ENCODE measurements around the gene ANKRD16.
A peak's percentile ranks its signal among the peaks of the same experiment; 100 is the strongest.
"Not testable (repeated sequence)": the region's sequence is repeated elsewhere in the genome, so short reads cannot be mapped to it uniquely, and the experiment has no call there.

Gene ANKRD16

DNA sequence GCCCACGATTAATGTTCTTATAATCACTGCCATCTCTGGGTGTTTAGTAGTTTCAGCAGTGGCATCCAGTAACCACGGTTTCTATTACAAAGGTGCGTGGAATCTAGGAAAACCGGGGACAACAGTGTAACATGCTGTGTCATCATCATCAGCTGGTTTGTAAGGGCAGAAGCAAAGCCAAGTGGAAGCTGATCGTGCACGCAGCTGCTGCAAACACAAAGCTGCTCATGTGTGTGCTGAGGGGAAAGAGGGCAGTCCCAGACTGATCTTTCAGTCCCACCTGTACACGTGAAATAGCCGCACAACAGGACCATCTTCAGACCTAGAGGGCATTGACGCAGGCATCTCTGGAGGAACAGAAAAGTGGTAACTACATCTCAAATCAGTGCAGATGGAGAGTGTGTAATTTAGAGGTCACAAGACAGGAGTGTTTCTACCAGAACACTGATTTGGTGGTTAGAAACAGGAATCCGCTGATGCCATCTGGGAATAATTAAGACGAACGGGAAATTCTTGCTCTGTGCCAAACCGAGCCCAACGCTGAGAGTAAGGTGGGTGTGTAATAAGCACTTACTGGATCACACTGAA is 13.4 kb downstream of the ANKRD16 start:
- DNase-seq (ENCODE audit: low spot score): no peak

DNA sequence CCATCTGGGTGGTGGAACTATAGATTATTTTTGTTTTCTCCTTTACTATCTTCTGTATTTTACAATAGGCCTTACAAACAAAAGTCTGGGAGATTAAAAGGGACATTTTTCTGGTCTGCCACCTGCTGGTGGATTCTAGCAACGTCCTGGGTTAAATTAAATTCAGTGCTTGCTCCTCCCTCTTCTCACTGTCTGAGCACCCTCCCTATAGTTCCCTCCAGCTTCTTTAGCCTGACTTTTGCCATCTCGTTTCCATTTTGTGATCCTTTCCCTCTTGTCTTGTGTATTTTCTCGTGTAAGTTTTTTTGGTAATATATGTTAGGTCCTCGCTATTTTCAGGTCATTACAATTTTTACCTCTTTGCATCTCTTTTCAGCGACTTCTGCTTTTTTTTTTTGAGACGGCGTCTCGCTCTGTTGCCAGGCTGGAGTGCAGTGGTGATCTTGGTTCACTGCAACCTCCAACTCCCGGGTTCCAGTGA is 16.1 kb downstream of the ANKRD16 start:
- peak; percentile 86 for DNase-seq (ENCODE audit: low spot score)

DNA sequence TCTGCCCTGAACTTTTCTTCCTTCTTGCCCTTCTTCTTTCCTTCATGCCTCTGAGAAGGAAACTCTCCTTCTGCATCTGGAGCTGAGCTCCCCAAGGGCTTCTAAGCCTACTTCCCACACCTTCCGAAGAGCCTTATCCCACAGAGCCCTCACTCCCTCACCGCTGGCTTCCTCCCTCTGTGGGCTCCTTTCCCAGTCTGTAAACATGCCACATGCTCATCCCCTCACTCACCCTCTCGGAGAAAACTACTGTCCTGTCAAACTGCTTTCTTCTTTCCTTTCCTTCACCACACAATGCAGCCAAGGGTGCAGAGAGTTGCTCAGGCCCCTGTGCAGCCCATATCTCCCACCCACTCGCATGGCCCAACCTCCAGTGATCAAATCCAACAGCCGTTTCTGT is 18.1 kb downstream of the ANKRD16 start:
- no peak for DNase-seq (ENCODE audit: low spot score)

DNA sequence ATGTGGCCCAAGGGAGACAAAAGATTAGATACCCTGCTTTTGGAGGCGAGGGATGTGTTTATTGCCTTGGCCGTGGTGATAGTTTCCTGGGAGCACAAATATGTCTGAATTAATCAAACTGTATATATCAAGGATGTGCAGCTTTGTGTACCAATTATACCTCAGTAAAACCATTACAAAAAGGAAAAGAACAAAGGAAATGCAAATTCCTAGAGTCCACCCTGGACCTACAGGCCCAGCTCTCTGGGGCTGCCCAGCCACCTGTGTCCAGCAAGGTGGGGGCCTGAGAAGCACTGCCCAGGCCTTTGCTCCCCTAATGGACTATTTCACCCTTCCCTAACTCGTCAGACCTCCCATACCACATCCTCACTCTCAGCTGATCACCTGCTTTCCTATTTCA is 20.5 kb downstream of the ANKRD16 start:
- DNase-seq (ENCODE audit: low spot score): no peak

DNA sequence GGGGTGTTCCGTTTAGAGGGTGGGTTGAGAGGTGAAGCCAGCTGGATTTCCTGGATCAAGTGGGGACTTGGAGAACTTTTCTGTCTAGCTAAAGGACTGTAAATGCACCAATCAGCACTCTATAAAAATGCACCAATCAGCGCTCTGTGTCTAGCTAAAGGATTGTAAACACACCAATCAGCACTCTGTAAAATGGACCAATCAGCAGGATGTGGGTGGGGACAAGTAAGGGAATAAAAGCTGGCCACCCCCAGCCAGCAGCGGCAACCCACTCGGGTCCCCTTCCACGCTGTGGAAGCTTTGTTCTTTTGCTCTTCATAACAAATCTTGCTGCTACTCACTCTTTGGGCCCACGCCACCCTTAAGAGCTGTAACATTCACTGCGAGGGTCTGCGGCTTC is 21.3 kb downstream of the ANKRD16 start:
- DNase-seq (ENCODE audit: low spot score): not testable (repeated sequence)

DNA sequence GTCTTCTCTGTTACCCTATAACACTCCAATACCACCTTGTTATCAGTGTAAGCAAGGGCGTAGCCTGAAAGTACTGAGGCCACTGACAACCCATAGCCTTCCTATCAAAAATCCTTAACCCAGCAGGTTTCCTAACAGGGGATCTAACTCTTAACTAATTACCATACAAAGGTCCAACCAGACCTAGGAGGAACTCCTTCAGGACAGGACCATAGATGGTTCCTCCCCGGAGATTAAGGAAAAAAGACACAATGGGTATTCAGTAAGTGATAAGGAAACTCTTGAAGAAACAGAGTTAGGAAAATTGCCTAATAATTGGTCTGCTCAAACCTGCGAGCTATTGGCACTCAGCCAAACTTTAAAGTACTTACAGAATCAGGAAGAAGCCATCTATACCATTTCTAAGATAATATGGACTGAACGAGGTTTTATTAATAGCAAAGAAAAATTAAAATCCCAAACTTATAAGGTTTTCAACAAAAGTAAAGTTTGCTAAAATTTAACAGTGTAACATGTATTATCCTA is 22.5 kb downstream of the ANKRD16 start:
- not testable (repeated sequence) for DNase-seq (ENCODE audit: low spot score)

DNA sequence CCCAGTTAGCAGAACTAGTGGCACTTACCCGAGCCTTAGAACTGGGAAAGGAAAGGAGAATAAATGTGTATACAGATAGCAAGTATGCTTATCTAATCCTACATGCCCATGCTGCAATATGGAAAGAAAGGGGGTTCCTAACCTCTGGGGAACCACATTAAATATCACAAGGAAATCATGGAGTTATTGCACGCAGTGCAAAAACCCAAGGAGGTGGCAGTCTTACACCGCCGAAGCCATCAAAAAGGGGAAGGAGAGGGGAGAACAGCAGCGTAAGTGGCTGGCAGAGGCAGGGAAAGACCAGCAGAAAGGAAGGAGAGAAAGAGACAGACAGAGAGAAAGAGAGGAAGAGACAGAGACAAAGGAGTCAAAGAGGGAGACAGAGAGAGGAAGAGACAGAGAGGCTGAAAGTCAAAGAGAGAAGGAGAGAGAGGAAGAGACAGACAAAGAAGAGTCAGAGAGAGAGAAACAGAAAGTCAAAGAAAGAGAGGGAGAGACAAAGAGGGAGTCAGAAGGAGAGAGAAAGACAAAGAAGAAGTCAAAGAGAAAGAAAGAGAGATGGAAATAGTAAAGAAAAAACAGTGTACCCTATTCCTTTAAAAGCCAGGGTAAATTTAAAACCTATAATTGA is 23.1 kb downstream of the ANKRD16 start:
- DNase-seq (ENCODE audit: low spot score): not testable (repeated sequence)

DNA sequence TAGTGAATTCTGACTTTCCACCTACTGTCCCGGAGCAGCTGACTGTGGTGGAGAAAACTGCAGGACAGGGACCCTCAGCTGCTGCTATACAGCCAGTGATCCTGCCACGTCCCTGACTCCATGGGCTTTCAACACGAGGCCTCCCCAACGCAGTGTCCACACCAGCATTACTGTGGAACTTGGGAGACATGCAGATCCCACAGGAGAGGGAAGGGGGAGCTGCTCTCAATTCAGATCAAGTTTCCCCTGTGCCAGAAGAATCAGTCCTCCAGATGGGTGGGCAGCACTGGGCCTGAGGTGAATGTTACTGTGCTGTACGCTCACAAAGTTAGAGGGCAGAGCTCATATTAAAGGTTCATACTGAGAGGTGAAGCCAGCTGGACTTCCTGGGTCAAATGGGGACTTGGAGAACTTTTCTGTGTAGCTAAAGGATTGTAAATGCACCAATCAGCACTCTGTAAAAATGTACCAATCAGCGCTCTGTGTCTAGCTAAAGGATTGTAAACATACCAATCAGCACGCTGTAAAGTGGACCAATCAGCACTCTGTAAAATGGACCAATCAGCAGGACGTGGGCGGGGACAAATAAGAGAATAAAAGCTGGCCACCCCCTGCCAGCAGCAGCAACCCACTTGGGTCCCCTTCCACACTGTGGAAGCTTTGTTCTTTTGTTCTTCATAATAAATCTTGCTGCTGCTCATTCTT is 26.6 kb downstream of the ANKRD16 start:
- DNase-seq (ENCODE audit: low spot score): not testable (repeated sequence)

DNA sequence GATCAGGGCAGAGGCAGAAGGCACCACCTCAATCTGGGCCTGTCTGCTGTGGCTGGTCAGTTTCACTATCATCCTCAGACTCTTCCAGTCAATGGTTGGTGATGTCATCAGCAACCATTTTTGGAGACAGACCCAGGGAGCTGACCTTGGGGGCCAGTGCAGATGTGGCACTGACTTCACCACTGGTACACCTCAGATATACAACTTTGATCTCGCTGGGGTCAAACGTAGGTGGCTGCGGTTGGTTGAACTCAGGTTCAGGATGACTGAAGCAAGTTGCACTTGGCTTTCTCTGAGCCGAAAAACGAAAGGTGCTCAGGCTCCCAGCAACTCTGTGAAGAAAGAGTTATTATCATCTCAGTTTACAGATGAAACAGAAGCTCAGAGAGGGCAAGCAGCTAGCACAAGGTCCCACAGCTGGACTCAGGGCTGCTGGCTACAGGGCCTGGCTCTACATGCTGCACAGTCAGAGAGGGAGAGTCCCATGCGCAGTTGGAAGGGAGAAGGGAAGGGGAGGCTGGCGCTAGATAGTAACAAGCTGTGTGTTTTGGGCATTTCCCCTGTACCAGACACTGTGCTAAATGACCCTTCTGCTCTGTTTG is 27.2 kb downstream of the ANKRD16 start:
- DNase-seq (ENCODE audit: low spot score): no peak

DNA sequence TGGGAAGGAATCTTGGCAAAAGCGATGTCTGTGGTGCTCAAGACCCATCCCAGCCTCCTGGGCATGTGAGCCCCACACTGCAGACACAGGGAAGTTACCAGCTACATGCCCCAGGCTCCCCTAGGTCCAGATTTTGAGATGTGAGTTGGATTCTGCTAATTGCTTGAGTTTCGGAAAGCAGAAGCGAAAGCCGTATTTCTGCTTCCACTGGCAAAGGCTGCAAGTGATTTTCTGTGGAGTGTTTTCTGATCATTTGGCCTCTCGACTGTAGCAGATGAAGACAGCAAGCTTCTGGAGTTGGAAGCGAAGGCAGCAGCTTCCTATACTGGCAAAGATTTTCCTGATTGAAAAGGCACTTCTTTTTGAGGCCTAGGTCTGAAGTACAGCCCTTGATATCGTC is 29.6 kb downstream of the ANKRD16 start:
- peak; percentile 28 for DNase-seq (ENCODE audit: low spot score)

DNA sequence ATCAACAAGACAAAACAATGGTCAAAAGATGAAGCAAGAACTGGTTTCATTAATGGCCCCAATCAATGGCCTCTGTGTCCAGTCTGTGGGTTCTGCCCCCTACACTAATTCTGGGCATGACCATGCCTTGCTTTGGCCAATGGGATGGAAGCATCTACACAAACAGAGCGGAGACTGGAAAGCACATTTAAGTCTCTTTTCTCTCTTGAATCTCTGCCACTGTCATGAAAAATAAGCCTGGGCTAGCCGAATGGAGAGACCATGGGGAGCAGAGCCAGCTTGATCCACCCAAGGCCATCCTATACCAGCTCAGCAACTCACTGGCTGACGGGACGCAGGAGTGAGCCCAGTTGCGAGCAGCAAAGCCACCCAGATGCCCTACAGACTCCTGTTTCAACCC is 30.9 kb downstream of the ANKRD16 start:
- DNase-seq (ENCODE audit: low spot score): peak; percentile 95

DNA sequence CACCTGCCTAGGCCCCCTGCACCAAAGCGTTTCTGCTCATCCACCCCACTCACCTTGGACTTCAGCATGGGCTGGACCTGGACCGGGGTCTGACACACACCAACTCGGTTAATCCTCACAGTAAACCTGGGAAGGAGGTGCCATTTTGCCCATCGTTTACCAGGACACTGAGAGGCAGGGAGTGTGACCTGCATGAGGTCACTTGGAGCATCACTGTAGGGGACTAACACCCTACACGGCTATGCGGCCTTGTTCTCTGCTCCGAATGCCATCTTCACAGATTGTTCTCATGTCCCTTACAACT is 33.0 kb downstream of the ANKRD16 start:
- DNase-seq (ENCODE audit: low spot score): no peak

DNA sequence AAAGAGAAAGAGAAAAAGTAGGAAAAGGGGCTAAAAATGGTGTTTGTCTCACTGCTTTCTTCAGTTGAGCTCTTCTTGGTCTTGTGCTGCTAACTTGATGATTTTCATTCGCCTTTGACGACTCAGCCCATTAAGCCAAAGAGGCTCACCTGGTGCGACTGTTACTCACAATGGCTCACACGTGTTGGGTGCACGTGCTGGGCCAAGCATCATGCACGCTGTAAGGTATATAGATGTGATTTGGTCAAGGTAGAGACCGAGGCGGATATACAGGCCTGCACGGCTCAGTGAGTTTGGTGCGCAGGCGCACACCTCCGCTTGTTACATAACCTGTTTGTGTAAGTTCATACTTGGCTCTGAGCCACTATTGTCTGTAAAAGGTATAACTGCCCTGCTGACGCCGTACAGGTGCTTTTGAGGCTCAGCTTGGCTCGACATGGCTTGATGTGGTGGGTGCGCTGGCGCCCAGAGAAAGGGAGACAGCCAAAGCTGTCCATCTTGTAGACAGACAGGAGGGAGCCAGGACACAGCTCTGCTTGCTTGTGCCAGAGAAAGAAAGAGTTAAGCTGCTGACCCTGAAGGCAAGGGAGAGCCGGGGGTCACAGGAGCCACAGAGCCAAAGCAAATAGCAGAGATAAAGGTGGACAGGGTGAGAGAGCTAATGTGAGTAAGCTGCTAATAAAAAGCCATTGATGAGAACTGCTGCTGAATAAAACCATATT is 33.6 kb downstream of the ANKRD16 start:
- no peak for DNase-seq (ENCODE audit: low spot score)

DNA sequence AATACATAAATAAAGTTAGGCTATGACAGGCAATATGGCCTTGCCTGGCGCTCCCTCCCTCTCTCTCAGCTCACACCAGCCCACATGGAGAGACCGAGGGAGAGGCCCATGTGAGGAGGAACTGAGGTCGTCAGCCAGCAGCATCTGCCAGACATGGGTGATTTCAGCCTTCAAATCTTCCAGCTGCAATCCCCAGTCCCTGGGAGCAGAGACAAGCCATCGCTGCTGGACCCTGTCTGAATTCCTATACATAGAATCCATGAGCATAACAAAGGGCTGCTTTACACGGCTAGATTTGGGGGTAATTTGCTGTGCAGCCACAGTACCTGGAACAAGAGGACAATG is 35.6 kb downstream of the ANKRD16 start:
- DNase-seq (ENCODE audit: low spot score): no peak

DNA sequence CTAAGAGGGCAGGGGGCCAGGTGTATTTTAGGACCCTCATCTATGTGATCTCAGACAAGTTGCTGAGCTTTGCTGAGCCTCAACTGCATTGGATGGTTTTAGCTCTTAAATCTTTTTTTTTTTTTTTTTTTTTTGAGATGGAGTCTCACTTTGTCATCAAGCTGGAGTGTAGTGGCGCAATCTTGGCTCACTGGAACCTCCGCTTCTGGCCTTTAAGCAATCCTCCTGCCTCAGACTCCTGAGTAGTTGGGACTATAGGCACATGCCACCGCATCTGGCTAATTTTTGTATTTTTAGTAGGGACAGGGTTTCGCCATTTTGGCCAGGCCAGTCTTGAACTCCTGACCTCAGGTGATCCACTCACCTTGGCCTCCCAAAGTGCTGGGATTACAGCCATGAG is 43.0 kb downstream of the ANKRD16 start:
- DNase-seq (ENCODE audit: low spot score): not testable (repeated sequence)

DNA sequence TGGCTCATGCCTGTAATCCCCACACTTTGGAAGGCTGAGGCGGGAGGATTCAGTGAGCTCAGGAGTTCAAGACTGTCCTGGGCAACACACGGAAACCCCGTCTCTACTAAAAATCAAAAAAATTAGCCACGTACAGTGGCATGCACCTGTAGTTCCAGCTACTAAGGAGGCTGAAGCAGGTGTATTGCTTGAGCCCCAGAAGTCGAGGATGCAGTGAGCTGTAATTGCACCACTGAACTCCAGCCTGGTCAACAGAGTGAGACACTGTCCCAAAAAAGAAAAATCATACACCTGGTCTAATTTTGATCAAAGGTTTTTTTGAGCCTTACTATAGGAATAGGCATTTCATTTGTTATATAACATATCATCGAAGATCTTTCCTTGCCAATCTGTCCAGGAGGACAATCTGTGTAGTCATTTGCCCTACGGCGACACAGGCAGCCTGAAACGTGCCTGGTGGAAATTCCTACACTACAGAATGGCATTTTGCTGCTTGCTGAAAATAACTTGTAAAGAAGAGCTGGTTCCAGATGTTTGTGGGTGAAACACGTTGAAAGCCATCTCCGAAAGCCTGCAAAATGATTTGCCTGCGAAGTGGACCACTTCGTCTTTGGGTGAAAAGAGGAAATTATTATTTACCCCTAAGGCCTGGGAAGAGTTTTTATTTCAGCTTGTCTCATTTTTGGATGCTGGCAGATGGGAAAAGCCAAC is 45.2 kb downstream of the ANKRD16 start:
- DNase-seq (ENCODE audit: low spot score): no peak

DNA sequence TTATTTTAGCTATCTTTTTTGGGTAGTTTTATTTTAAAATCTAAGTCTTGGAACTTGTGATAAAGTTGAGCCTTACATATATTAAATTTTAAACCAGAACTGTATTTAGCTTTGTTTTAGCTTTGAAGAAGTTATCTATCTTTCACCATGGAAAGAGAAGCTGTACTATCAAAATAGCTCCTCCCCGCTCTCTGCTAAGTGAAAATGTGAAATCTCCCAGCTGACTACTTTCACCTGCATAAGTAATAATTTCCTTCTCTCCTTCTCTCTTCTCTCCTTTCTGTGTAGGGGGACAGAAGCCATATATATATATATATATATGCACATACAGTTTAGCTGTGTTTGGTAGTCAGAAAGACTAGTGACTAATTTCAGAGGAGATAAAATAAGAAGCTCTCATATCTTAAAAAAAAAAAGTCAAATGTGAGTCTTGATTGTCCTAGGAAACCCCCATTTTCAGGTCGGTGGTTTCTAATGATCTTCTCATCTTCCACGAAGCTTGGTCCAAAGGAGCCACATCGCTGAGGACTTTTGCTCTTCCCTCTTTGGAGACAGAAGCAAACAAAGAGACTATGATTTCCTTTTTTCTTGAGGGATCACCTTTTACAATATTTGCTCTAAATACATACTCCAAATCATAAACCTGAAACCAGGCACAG is 45.9 kb downstream of the ANKRD16 start:
- DNase-seq (ENCODE audit: low spot score): no peak

DNA sequence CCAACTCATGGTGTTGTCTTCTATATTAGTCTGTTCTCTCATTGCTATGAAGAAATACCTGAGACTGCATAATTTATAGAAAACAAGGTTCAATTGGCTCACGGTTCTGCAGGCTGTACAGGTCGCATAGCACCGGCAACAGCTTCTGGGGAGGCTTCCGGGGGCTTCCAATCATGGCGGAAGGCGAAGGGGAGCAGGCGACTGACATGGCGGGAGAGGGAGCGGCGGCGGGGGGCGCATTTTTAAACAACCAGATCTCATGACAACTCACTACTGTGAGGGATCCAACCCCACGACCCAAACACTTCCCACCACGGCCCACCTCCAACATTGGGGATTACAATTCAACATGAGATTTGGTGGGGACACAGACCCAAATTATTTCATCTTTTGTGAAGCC is 47.7 kb downstream of the ANKRD16 start:
- DNase-seq (ENCODE audit: low spot score): no peak

DNA sequence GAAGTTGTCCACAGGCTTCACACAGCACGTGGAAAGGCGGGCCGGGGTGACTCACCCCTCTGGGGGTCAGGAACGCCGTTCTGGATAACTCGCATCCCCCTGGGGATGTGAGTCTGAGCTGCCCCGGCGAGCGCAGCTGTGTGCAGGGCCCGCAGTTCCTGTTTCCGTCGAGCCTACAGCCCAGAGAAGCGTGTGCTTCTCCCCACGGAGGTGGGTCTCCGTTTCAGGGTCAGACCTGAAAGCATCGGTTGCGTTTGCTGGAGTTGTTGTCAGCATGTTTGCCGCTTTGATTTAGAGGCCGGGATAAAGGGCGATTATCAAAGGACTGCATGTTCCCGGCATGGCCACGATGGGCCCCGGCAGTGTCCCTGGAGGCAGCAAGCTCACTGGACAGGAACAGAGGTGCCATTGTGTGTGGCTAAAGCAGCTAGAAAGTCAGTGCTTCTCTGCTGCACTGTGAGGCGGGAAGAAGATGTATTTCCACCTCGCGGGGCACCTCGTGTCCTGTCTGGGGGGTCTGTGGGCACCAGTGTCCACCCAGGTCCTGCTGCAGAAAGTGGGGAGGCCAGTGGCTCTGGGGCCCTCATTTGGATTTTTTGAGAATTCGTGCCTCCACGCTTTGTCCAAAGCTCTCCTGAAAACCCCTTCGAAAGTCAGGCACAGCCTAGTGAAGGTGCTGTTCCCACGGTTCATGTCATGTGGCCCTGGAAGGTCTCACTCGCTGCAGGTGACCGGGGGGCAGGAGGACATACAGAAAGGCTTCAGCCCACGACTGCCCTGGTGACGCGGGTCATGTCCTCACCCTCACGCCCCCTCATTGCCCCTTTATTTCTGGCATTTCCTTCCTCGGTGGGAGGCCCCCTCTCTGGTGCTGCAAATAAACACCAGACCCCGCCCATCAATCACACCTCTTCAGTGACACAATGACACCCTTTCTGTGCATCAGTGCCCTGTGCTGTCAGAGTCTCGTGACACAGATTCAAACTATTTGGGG is 49.1 kb downstream of the ANKRD16 start:
- DNase-seq (ENCODE audit: low spot score): peak; percentile 86

DNA sequence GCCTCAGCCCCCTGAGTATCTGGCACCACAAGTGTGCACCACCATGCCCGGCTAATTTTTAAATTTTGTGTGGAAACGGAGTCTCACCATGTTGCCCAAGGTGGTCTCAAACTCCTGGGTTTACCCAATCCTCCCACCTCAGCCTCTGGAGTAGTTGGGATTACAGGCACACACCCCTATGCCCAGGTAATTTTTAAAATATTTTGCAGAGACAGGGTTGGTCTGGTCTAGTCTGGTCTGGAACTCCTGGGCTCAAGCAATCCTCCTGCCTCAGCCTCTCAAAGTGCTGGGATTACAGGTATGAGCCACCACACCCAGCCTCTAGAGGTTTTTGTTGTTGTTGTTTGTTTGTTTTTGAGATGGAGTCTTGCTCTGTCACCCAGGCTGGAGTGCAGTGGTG is 53.5 kb downstream of the ANKRD16 start:
- not testable (repeated sequence) for DNase-seq (ENCODE audit: low spot score)

Measured in globus pallidus (tissue), 1 donor.